Hindlimb muscle (tissue), 1 donor: ENCODE data around the gene CD177. TPM values are rescaled to one million over a fixed set of nuclear protein-coding genes. Genes with fewer than 3 reads are reported as not detected.
"Not testable (repeated sequence)": the region's sequence is repeated elsewhere in the genome, so short reads cannot be mapped to it uniquely, and the experiment has no call there.

Experiments used
- DNase-seq: peaks from one replicate; pipeline ENCODE4 v3.0.0-alpha.2; 2013
- polyA plus RNA-seq: library from polyadenylated mRNA; unstranded; fragments of 120-200 nt; gene quantifications from one replicate; pipeline ENCODE4 v1.2.1, GENCODE V29; 2013; ENCODE audit not compliant: insufficient read length

Gene CD177
- polyA plus RNA-seq, 1 donor, result 0.25 TPM

DNA sequence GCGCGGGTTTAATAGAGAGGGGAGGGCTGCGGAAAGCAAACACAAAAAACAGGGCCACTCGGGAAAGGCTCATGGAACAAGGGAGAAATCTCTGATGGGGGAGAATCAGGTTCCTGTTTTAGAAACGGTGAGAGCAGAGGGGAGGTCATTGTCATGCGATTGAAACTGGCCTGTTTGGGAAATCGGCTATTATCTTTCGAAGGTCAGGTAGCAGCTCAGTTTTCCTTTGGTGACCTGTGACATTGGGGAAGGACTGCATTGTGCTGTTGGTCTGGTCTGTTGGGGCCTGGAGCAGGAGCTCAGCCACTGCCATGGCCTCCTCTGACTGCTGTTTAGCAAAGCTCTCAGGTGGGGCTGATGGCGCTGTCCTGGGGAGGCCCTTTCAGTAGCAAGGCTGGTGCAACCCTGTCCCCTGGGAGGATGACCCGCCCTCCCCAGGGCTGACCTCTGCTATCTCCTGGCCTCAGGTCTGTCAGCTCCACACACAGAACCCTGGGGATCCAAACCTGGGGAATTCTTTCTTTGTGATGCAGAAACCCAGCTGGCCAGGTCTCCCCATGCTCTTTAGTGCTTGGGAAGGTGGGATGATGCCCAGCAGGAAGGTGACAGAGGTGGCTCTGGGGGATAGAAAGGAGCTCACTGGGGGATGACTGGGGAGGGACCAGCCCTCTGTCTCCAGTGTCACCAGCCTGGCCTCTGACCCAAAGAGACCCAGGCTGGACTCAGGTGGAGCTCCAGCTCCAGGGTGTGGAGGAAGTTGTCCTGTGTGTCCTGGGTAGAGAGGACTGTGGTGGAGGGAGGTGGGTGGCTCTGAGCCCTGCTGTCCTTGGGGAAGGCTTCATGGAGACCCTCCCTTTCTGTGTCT lies 21.2 kb upstream of the CD177 start:
- DNase-seq, result no peak

DNA sequence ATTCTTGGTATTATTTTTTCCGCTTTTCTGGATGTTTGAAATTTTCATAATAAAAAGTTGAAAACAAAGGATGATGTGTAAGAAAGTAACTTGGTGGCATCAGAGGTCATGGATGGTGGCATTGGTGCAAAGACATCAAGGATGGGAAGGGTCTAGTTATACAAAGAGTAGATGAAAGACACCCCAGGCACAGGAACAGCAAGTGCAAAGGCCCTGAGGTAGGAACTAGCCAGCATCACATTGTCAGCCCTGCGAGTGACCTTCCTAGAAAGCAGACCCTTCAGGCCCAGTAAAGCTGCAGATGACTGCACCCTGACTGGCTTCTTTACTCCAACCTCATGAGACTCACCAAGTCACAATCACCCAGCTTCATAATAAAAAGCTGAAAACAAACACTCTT lies 17.0 kb upstream of the CD177 start:
- DNase-seq, result not testable (repeated sequence)

- DNase-seq, result no peak
These were observed 15.7 kb upstream of the CD177 start for GRCh38 chr19:43337737-43338136.

GRCh38 chr19:43338530-43338929 lies 15.0 kb upstream of the CD177 start:
- DNase-seq, result no peak

GRCh38 chr19:43339243-43339930 lies 14.1 kb upstream of the CD177 start:
- DNase-seq, result not testable (repeated sequence)

DNA sequence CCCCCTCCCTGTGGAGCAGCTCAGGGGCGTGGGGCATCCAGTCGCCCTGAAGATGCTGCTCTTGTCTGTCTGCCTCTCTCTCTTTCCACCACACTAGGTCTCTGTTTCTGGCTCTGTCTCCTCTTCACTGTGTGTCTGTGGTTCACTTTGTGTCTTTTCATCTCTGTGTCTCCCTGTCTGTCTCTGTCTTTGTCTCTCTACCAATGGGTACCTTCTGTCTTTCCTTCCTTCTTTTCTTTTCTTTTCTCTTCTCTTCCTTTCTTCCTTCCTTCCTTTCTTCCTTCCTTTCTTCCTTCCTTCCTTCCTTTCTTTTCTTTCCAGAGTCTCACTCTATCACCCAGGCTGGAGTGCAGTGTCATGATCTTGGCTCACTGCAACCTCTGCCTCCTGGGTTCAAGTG lies 13.4 kb upstream of the CD177 start:
- DNase-seq, result not testable (repeated sequence)

DNA sequence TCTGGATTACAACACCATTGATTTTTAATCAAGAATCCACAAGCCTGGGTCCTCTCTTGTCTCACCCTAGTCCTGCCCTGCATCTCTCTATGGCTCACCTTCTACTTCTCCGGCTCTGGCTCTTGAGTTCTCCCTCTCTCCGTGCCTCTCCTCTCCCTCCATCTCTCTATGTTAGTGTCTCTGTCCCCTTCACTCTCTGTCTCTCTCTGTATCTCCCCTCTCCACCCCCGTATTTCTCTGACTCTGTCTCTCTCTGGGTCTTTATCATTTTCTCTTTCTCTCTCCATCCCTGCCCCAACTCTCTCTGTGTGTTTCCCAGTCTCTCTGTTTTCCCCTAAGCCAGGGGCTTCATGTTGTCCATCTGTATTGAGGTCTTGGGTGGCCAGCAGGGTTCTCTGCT lies 12.4 kb upstream of the CD177 start:
- DNase-seq, result not testable (repeated sequence)

DNA sequence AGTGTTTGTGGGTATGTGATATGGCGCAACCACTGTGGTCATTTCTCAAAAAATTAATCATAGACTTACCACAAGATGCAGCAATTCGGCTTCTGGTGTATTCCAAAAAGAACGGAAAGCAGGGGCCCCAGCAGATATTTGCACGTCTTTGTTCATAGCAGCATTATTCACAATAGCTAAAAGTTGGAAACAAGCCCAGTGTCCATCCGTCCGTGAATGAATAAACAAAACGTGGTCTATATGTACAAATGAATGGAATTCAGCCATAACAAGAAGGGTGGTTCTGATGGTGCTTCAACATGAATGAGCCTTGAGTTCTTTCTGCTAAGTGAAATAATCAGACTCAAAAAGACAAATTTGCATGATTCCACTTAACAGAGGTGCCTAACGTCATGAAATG lies 11.4 kb upstream of the CD177 start:
- DNase-seq, result not testable (repeated sequence)

GRCh38 chr19:43344347-43344925 lies 9.1 kb upstream of the CD177 start:
- DNase-seq, result not testable (repeated sequence)

DNA sequence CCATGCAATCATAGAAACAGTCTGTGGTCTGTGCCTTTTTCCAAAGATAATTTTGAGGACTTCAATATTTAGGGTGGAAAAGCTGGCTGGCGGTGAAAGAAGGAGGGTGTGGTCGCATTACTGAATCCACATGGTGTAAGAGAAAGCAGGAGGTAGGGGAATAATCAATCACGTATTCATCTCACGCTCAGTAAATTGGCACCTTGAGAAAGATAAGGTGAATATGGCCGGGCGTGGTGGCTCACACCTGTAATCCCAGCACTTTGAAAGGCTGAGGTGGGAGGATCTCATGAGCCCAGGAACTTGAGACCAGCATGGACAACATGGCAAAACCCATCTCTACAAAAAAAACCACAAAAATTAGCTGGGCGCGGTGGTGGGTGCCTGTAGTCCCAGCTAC lies 3.7 kb upstream of the CD177 start:
- DNase-seq, result not testable (repeated sequence)

- DNase-seq, result no peak
These were observed 1.3 kb upstream of the CD177 start for GRCh38 chr19:43351998-43352746.

- DNase-seq, result no peak
These were observed 780 bp downstream of the CD177 start for GRCh38 chr19:43354305-43354627.

DNA sequence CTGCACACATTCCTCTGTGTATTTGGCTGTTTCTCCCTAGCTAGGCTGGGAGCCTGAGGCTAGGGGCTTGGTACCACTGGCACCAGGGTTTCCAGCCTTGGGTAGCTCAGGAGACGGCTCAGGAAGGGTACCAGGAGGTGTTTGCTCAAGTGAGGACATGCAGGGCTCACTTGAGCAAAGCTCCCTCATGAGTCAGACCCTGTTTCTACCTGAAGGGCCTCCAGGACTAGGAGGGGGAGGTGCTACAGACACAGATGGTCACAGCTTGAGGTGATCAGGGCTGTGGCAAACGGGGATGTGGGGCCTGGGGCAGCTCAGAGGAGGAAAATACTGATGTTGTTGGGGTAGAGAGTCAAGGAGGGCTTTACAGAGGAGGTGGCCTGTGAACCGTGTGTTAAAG lies 3.3 kb downstream of the CD177 start:
- DNase-seq, result not testable (repeated sequence)

GRCh38 chr19:43362179-43362578 lies 8.7 kb downstream of the CD177 start:
- no peak for DNase-seq

DNA sequence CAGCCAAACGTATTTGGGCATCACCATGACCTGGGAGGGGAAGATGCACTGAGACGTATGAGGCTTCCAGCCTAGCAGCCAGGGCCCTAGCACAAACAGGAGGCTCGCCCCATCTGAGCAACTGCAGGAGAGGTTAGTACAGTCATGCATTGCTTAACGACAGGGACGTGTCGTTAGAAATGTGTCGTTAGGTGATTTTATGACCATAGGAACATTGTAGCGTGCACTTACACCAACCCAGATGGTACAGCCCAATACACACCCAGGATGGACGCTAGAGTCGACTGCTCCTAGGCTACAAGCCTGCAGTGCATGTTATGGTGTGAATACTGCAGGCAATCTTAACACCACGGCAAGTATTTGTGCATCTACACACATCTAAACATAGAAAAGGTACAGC lies 9.3 kb downstream of the CD177 start:
- no peak for DNase-seq

- not testable (repeated sequence) for DNase-seq
These were observed 12.2 kb downstream of the CD177 start for GRCh38 chr19:43365677-43366076.

- DNase-seq, result no peak
These were observed 14.3 kb downstream of the CD177 start for GRCh38 chr19:43367822-43368221.

- DNase-seq, result not testable (repeated sequence)
These were observed 15.4 kb downstream of the CD177 start for GRCh38 chr19:43368897-43369296.

DNA sequence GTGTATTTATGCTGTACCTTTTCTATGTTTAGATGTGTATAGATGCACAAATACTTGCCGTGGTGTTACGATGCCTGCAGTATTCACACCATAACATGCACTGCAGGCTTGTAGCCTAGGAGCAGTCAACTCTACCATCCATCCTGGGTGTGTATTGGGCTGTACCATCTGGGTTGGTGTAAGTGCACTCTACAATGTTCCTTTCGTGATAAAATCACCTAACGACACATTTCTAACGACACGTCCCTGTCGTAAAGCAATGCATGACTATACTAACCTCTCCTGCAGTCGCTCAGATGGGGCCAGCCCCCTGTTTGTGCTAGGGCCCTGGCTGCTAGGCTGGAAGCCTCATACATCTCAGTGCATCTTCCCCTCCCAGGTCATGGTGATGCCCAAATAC lies 18.4 kb downstream of the CD177 start:
- no peak for DNase-seq

- no peak for DNase-seq
These were observed 19.0 kb downstream of the CD177 start for GRCh38 chr19:43372462-43372861.

GRCh38 chr19:43377624-43378023 lies 24.1 kb downstream of the CD177 start:
- not testable (repeated sequence) for DNase-seq

DNA sequence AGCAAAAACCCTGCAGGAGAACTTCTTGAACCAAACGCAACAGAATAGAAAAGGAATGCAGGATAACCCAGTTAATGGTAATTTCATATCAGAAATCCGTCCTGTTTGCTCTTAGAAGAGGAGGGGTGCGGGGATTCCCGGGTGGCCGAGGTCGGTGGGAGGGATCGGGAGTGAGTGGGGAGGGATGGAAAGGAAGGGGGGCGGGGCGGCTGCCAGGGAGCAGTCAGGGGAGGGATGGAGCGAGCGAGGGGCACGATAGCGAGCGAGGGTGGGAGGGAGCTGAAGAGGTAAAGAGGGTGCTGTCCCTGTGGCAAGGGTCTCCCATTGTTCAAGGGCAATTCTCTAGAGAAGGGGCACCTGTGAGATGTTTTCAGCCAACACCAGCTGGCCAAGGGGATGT lies 26.5 kb downstream of the CD177 start:
- DNase-seq, result no peak
